Measurements from ENCODE around the gene COPS7B. TPM values are rescaled to one million over a fixed set of nuclear protein-coding genes. Genes with fewer than 3 reads are reported as not detected.

The COPS7B gene
- polyA plus RNA-seq, 3 donors: 9.5 to 38.8 (median 11.9) TPM

GRCh38 chr2:231752061-231752460 is 34.2 kb upstream of the COPS7B start:
- intact Hi-C loops (cut with micrococcal nuclease): no loop called here
- Histone ChIP-seq H2AFZ (ENCODE audit: insufficient read depth, low read depth, low read length, poor library complexity, severe bottlenecking) (no peak overlapping the region), H3K27me3 (ENCODE audit: control insufficient read depth in 2 of 2, insufficient read depth in 2 of 2, low read length in 2 of 2) (no peaks in the 10 kb centered on the region), H3K4me2 (replicated peaks; ENCODE audit: extremely low read depth, low read length, poor library complexity, severe bottlenecking) (no peak overlapping the region), H3K79me2 (ENCODE audit: insufficient read depth, low read length) (no peaks in the 10 kb centered on the region), H3K9ac (ENCODE audit: insufficient read depth, low read length, poor library complexity, severe bottlenecking) (no peak overlapping the region), H3K4me3 (replicated peaks in 1 of 3; ENCODE audit: low read depth in 2 of 3, low read length in 3 of 3) (no peak overlapping the region), H3K36me3 (replicated peaks in 1 of 2; ENCODE audit: control insufficient read depth in 1 of 2, insufficient read depth in 2 of 2, low read length in 2 of 2) (no peaks in the 10 kb centered on the region), H3K4me1 (ENCODE audit: control insufficient read depth in 1 of 2, insufficient read depth in 2 of 2, low read length in 2 of 2) (no peaks in the 10 kb centered on the region), H3K9me3 (replicated peaks in 1 of 2; ENCODE audit: control insufficient read depth in 1 of 2, insufficient read depth in 1 of 2, low read length in 2 of 2) (no peaks in the 10 kb centered on the region), H3K27ac (ENCODE audit: low read depth in 1 of 2, low read length in 2 of 2) (no peak overlapping the region), H4K20me1 (ENCODE audit: insufficient read depth, low read length) (no peaks in the 10 kb centered on the region)
- H3K27me3 Mint-ChIP-seq (ENCODE audit: low read depth in 3 of 3): peaks cover 0 to 3% (median 0%) of the 10 kb centered on the region in 3 donors
- H3K9me3 Mint-ChIP-seq: peaks cover 0 to 2% (median 0%) of the 10 kb centered on the region in 7 donors
- no peaks in the 10 kb centered on the region for H3K4me1 Mint-ChIP-seq
- H3K4me3 Mint-ChIP-seq: no peak overlapping the region
- H3K36me3 Mint-ChIP-seq: no peaks in the 10 kb centered on the region
- no CpG with 5 or more reads among the region's 2 CpGs for WGBS (ENCODE audit: insufficient coverage)
- H3K27ac Mint-ChIP-seq: no peak overlapping the region
- DNase-seq: no peak
- no peak for TF ChIP-seq CTCF (IDR thresholded peaks at IDR 0.05)

- TF ChIP-seq CTCF (IDR thresholded peaks at IDR 0.05): no peak
- H3K4me1 ChIP-seq (ENCODE audit: control insufficient read depth in 1 of 2, insufficient read depth in 2 of 2, low read length in 2 of 2): no peaks in the 10 kb centered on the region
- intact Hi-C loops (cut with micrococcal nuclease): no loop called here
- H3K27me3 ChIP-seq (ENCODE audit: control insufficient read depth in 2 of 2, insufficient read depth in 2 of 2, low read length in 2 of 2): no peaks in the 10 kb centered on the region
- no peak overlapping the region for H3K27ac ChIP-seq (ENCODE audit: low read depth in 1 of 2, low read length in 2 of 2)
- no peaks in the 10 kb centered on the region for H3K27me3 Mint-ChIP-seq (ENCODE audit: low read depth in 3 of 3)
- no peaks in the 10 kb centered on the region for H3K4me1 Mint-ChIP-seq
- H3K9me3 Mint-ChIP-seq: no peaks in the 10 kb centered on the region
- H2AFZ ChIP-seq (ENCODE audit: insufficient read depth, low read depth, low read length, poor library complexity, severe bottlenecking): no peak overlapping the region
- H3K4me3 ChIP-seq (replicated peaks in 1 of 3; ENCODE audit: low read depth in 2 of 3, low read length in 3 of 3): no peak overlapping the region
- no peaks in the 10 kb centered on the region for H3K36me3 ChIP-seq (replicated peaks in 1 of 2; ENCODE audit: control insufficient read depth in 1 of 2, insufficient read depth in 2 of 2, low read length in 2 of 2)
- no peak overlapping the region for H3K9ac ChIP-seq (ENCODE audit: insufficient read depth, low read length, poor library complexity, severe bottlenecking)
- H3K4me3 Mint-ChIP-seq: no peak overlapping the region
- no peaks in the 10 kb centered on the region for H4K20me1 ChIP-seq (ENCODE audit: insufficient read depth, low read length)
- H3K4me2 ChIP-seq (replicated peaks; ENCODE audit: extremely low read depth, low read length, poor library complexity, severe bottlenecking): no peak overlapping the region
- no peaks in the 10 kb centered on the region for H3K79me2 ChIP-seq (ENCODE audit: insufficient read depth, low read length)
- peaks cover 4 to 8% of the 10 kb centered on the region in 2 donors for H3K36me3 Mint-ChIP-seq
- no peak overlapping the region for H3K27ac Mint-ChIP-seq
- WGBS (ENCODE audit: insufficient coverage): no CpG with 5 or more reads among the region's 2 CpGs
- H3K9me3 ChIP-seq (replicated peaks in 1 of 2; ENCODE audit: control insufficient read depth in 1 of 2, insufficient read depth in 1 of 2, low read length in 2 of 2): no peaks in the 10 kb centered on the region
- DNase-seq: no peak
Measured at GRCh38 chr2:231761735-231762134, 24.5 kb upstream of the COPS7B start.

Measured in CD14-positive monocyte (primary cell).